Right ventricle myocardium superior (tissue), 1 donor: ENCODE data around the gene ZNF593OS. TPM values are rescaled to one million over a fixed set of nuclear protein-coding genes. Genes with fewer than 3 reads are reported as not detected.

ENCODE experiments used
- ATAC-seq: fragments of 200-7000 bp; cut with Tn5 transposase; one replicate; pipeline ENCODE4 v1.9.1; 2020; ENCODE audit warnings: mild to moderate bottlenecking; ENCODE audit not compliant: poor library complexity
- DNase-seq: peaks from one replicate; pipeline ENCODE4 v3.0.0-alpha.2; 2020
- intact Hi-C: fragments of 100-400 bp; cut with DNase I; formaldehyde crosslinking; loops from one replicate; pipeline ENCODE4 v1.11.2; 2022
- total RNA-seq: library from RNA; stranded (reverse); fragmentation: NEBNext Ultra II Directional; extraction: Animal tissue kit (Norgen Biotek cat#: 25700); gene quantifications from one replicate; pipeline ENCODE4 v1.2.1, GENCODE V29; 2021
- donor health status: DM: no; HTN: yes; CAD: no; lungs with severe emphysema.

The ZNF593OS gene
- total RNA-seq, 1 donor from 2014 or later: not detected

DNA sequence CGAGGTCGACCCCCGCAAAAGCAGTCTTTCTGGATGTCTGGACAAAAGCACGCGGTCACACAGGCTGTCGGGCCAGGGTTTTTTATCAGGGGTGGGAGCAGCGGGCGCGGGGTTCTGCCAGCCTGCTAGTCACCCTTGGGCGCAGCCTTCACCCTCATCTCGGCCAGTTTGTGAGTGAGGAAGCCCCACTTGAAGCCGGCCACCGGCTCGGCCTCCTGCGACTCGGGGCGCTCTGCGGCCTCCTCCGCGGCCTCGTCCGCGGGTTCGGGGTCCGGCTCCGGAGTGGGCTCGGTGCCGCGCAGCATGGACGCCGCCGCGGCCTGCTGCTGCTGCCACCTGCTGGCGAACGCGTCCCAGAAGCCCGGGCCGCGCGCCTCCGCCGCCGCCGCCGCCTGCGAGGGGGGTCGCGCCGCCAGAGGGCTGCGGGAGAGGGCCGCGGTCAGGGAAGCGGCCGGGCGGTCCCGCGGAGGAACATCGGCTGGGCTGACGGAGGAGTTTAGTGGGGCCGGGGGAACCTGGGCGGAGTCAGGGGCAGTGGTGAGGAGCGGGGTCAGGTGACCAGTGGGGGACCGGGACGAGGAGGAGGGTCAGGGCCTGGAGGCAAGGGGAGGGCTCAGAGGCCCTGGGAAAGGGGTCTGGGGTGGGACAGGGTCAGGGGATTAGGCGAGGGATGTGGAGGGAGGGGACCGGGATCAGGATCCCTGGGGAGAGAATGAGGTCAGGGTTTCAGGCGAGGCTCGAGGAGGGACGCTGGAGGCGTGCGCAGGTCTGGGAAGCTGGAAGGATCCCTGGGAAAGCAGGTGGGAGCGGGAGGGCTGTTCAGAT, 7.4 kb downstream of the ZNF593OS start:
- peak; percentile 37 for ATAC-seq
- DNase-seq: peak; percentile 61
- intact Hi-C loops: loop anchor here (5.0 kb wide), 1 partner anchor 127 kb away; no protein-coding TSS in a partner anchor

DNA sequence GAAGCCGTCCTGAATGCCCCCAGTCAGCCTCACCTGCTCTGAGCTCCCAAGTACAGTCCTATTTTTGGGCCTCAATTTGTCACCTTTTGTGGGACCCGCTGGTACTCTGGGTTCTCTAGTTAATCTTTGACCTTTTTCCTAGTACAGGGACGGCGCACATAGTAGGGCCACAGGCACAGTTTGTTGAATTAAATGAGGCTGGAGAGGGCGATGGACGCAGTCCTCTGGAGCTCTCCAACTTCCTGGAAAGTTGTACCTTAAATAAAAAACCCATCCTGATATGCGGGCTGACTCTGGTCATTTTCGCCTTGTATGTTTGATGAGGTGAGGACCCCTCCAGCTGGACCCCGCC, 8.0 kb downstream of the ZNF593OS start:
- intact Hi-C loops: loop anchor here (5.0 kb wide), 1 partner anchor 126 kb away; no protein-coding TSS in a partner anchor
- no peak for DNase-seq
- ATAC-seq: no peak

DNA sequence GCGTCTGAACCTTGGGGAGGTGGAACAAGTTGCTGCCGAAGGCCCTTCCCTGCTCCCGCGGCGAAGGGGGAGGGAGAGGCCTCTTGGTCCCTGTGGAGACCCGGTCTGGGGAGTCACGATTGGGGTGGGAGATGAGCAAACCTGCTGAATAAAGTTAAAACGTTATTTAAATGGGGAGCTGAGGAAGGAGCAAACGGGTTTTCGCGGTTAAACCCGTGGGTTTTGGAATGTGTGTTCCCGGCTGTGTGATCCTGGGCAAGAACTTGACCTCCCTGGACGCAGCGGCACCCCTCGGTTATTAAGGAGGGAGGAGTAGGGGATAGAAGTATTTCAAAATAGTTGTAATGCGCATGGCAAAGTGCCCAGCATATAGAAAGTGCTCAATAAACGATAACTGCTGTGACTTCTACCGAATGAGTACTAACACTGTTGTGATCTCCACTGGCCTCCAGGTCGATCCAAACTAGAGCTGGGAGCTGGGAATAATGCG, 9.4 kb downstream of the ZNF593OS start:
- DNase-seq (no peak), ATAC-seq (no peak)
- intact Hi-C loops: loop anchor here (5.0 kb wide), 1 partner anchor 125 kb away; no protein-coding TSS in a partner anchor

DNA sequence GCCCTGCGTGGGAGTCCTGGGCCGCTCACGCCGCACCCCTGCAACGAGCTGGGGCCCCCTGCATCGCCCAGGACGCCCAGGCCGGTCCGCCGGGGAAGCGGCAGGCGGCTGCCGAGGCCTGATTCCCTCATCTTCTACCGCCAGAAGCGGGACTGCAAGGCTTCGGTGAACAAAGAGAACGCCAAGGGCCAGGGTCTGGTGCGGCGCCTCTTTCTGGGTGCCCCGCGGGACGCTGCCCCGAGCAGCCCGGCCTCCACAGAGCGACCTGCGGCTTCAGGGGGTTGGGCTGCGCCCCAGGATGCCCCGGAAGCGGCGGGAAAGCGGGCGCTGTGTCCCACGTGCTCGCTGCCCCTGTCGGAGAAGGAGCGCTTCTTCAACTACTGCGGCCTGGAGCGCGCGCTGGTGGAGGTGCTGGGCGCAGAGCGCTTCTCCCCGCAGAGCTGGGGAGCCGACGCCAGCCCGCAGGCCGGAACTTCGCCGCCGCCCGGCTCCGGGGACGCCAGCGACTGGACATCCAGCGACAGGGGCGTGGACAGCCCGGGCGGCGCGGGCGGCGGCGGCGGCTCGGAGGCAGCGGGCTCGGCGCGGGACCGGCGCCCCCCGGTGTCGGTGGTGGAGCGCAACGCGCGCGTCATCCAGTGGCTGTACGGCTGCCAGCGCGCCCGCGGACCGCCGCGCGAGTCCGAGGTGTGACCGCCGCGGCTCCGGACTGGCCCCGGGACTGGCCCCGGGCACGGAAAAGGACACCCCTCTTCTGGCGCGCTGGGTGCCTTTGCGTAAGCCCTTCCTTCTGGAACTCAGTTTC, 10.0 kb downstream of the ZNF593OS start:
- intact Hi-C loops: loop anchor here (5.0 kb wide), 1 partner anchor 124 kb away; no protein-coding TSS in a partner anchor
- ATAC-seq (peak; percentile 74), DNase-seq (peak; percentile 82)

DNA sequence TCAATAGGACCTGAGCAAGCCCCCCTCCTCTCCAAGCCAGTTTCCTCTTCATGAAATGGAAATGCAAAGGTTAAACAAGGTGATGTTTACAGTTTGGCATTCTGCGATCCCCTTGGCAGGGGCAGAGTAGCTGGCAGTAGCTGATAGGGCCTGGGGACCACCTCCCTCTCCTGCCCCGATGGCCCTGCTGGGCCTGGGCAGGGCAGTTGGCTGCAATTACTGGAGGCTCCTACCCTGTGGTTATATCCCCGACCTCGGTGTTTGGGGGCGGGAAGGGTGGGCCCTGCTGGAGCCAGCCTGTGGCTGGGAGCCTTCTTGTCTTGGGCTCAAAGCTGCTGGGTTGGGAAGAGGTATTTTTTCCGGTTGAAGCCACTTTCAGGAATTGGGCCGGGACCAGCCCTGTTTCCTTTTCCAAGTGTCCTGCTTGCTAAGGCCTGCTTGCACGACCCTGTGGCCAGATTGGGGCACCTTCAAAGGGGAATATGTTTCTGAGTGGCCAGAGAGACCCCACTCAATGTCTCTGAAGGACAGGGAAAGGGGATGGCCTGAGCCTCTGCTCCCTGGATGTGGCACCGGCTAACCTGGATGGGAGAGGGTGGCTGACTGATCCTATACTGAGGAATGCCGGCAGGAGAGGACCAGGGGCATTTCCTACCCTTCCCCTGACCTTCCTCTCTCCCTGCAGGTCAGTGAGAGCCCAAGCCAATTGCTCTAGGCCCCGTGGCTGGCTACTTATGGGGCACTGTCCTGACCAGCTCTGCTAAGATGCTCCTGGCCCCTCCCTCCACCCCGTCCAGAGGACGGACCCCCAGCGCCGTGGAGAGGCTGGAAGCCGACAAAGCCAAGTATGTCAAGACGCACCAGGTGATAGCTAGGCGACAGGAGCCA, 10.9 kb downstream of the ZNF593OS start:
- ATAC-seq (peak; percentile 6), DNase-seq (no peak)
- intact Hi-C loops: loop anchor here (5.0 kb wide), 1 partner anchor 123 kb away; no protein-coding TSS in a partner anchor

DNA sequence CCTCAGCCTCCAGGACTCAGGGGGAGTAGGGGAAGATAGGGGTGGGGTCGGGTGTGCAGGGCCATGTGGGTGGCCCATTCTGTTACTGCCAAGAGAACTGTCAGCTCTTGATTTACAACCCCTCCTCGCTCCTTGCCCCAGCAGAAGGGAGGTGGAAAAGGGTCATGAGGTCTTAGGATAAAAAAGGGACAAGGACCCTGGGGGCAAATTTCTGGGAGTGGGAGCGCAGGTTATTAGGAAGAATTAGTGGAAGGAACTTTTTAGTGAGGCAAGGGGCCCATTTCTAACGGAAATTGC, 11.9 kb downstream of the ZNF593OS start:
- intact Hi-C loops: loop anchor here (5.0 kb wide), 2 partner anchors 47 to 122 kb away; partner anchors contain the start of gene PDIK1L
- DNase-seq (no peak), ATAC-seq (no peak)

DNA sequence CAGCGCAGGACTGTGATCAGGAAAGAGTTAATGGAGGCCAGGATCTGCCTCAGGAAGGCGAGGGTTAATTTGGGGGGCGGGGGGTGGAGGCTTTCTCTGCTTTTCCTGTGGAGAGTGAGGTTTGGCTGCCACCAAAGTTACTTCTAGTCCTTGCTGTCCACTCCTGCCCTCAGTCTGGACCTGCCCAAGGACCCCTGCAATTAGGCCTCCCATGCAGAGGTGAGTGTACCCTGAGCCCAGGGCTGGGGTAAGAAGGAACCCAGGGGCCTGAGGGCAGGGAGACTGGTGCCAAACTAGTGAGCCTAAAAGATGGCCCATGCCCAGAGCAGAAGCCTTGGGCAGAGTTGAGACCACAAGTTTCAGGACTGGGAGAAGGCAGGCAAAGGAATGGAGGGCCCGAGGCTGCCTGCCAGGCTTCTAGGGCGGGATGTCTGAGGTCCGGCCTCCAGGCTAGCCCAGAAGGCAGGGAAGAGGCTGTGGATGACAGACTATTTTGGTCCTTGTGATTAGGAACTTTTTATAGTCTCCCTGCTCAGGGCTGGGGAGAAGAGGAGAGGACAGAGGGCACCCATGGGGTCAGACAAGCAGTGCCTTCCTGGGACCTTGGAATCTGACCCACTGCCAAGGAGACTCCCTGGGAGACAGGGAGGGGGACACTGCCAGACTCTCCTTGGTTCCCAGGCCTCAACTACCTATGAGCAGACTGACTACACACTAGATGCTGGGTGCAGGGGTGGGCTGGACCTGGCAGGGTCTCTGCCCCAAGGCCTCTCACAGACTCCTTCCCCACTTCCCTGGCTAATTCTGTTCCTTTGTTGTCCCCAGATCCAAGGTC, 12.5 kb downstream of the ZNF593OS start, which contains the start of gene FAM110D:
Gene FAM110D (plus strand): TSS at position 172 of the 835 bp plus-strand sequence. CDS start 2,213 bp downstream, outside the sequence.
- intact Hi-C loops: loop anchor here (5.0 kb wide), 1 partner anchor 47 kb away; the partner anchor contains the start of gene PDIK1L
- peak; percentile 71 for ATAC-seq
- DNase-seq: no peak

DNA sequence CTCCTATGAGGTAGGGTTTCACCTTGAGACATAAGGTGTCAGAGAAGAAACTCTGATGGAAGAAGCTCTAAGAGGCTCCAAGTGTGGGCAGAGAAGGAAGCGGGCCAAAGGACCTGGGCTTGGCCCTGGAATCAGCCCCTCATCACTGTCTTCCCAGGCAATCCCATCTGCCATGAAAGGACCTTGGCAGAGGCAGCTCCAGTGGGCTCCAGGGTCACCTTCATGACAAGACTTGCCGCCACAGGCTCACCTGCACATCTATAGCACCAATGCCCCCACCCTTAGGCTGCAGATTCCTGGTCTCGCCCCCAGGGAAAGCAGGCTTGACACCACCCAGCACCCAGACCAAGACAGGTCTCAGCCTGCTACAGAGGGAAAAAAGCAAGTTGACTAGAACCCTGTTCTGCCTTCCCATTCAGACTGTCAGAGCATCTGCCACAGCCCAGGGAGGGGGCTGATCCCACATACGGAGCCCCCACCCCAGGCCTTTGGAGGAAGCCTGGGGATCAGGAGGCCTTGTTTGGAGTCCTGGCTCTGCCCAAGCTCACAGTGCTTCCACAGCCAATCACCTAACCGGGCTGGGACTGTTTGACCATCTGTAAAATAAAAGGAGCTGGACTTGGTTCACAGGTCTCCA, 13.2 kb downstream of the ZNF593OS start:
- DNase-seq (no peak), ATAC-seq (no peak)
- intact Hi-C loops: loop anchor here (5.0 kb wide), 1 partner anchor 46 kb away; the partner anchor contains the start of gene PDIK1L

DNA sequence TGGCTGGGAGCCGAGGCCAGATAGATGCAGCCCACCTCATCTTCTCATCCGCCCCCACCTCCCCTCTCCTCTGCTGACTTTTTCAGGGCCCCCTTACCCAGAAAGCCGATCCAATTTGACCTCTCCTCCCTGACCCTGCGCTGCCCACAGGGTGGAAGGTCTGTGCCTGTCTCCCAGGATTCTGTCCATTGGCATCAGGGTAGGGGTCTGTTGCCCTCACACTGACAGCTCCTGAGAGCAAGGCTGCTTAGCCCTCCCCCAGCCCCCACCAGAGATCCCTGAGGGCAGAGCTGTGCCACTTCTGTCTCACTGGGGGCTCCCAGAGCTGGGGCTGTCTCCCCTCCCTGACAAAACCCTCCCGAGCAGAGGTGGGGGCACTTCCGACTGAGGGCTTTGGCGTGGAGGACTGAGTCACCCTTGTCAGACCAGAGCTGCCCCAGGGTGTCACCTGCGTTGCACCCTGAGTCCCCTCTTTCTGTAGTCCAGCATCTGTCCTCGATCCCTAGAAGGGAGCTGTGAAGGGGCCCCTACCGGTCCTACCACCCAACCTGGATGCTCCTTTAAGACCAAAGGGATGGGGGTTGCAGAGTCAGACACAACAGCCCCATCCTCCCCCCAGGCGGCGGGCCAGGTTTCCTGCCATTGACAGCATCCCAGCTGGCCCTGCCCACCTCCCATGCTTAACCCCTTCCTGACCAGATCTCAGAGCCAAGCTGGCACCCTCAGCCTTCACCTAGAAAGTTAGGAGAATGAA, 15.2 kb downstream of the ZNF593OS start:
- ATAC-seq: no peak
- peak; percentile 80 for DNase-seq
- intact Hi-C loops: loop anchor here (5.0 kb wide), 1 partner anchor 44 kb away; the partner anchor contains the start of gene PDIK1L

DNA sequence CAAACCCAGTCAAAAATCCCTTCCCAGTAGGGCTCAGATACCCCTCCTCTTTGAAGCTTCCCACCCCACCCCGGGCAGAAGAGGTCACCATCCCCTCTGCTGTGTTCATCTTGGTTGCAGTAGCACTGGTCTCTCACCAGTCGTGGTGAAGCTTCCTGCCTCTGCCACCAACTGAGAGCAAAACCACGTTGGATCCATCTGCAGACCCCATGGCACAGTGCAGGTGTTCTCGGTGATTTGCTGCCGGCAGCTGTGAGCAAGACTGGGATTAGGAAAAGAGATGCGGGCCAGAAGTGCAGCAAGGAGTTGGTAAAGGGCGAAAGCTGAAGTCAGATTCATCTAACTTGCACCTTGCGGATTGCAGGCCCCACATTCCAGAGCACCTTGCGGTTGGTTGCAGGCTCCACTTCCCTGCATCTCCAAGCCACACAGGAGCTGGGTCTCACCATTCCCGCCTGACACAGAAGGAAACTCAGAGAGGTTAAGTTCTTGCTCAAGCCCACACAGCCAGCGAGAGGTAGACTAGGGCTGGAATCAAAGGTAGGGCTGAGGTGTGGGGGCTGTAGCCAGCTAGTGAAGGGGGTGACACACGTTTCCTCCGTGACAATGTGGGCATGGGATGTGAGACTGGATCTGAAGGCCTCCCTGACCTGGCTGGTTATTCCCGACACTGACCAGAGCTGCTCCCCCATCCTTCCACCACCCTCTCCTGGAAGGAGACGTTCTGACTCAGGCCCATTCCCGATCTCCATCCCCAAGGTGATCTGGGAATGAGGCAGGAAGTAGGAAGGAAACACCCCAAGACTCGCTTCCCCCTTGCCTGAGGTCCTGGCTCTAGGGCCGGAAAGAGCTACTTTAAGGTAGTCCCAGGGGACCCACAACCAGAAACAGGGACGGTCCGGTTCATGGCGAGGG, 16.0 kb downstream of the ZNF593OS start:
- no peak for DNase-seq
- ATAC-seq: no peak
- intact Hi-C loops: loop anchor here (5.0 kb wide), 1 partner anchor 43 kb away; the partner anchor contains the start of gene PDIK1L

DNA sequence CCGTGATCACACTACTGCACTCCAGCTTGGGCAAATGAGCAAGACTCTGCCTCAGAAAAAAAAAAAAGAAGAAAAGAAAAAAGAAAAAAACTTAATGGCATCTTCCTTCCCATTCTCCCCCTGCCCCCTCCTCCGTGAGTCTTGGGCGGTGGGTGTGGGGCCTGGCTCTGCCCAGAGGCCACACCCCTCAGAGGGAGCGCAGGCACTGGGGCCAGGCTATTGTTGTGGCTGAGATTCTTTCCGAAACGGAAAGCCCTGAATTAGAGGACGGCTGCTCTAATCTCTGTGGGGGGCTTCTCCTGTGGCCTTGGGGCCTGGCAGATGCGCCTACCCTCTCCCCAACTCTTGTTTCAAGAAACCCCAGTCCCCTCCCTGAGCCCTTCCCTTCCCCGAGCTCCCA, 16.9 kb downstream of the ZNF593OS start:
- no peak for ATAC-seq
- DNase-seq: no peak

DNA sequence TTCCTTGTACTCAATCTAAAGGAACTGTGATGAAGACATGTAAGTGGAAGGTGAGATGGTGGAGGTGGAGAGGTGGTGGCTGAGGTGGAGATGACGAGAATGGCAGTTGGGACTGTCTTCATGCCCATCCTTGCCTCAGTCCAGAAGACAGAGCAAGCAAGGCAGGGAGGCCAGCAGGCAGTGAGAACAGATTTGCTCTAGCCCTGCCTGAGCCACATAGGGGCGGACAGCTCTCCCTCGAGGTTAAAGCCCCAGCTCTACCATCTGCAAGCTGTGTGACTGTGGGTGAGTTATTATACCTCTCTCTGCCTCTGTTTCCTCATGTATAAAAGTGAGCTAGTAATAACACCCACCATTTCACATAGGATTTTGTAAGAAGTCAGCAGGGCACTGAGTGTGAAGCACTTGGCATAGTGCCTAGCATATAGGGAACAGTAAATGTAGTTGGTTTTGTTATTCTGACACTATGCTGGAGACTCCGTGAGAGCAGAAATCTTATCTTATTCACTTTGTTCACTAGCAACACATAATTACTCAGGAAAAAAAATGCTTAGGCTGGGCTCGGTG, 17.6 kb downstream of the ZNF593OS start:
- DNase-seq: no peak
- intact Hi-C loops: no loop called here
- ATAC-seq: no peak

More for the DNA sequence above, 16.9 kb downstream of the ZNF593OS start:
- intact Hi-C loops: loop anchor here (5.0 kb wide), 1 partner anchor 42 kb away; the partner anchor contains the start of gene PDIK1L

DNA sequence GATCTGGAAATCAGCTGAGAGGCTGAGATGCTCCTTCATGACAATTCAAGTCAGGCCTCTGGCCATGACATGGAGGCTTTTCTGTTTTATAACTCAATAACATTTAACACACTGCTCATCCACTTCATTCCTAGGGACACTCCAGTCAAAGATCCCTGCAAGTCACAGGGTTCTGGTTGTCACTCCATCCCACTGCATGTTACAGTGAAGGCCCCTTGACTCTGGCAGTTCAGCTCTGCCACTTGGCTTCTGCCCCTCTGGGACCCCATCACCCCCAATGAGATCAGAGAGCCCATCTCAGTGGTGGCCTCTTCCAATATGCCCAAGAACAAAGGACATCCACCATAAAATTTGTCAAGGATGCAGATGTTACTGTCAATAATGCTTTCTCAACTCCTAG, 22.7 kb downstream of the ZNF593OS start:
- ATAC-seq: no peak
- DNase-seq: no peak
- intact Hi-C loops: loop anchor here (5.0 kb wide), 1 partner anchor 112 kb away; no protein-coding TSS in a partner anchor

DNA sequence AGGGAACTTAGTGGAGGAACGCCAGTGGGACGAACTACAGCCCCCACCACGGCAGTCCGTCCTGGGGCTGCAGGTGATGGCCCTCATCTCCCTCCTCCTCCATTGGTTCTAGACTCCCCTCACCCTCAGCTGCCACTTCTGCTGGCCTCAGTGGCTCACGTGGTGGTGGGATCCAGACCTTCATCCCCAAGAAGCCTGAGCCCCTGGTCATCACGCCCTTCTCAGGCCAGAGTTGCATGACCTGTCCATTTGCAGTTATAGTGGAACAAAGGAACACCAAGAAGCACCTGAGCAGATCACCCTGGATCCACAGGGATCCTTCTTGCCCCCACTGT, 25.7 kb downstream of the ZNF593OS start:
- ATAC-seq (no peak), DNase-seq (no peak)
- intact Hi-C loops: loop anchor here (2.0 to 5.0 kb wide), 2 partner anchors 41 to 109 kb away; no protein-coding TSS in a partner anchor
